GM21529 (cell line): Measurements from ENCODE around the gene ABLIM1.

Experiments
- ATAC-seq: cut with Tn5 transposase; IDR thresholded peaks from one replicate; pipeline ENCODE4 v1.9.1; 2021; ENCODE audit not compliant: unreplicated experiment

Gene ABLIM1

DNA sequence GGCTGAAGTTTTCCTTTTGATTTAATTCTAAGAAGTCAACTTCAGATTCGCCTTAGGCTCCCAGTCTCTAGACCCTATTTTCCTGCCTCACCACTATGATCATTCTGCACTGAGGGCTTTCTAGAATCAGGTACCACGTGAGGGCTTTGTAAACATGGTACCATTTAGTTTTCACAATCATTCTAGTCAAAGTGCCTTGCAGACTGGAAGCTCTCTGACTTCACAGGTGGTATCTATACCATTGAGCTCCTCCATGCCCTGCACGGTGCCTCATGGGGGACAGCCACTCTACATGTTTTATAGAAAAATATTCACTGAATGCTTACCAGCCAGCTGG is 106.5 kb downstream of the ABLIM1 start:
- ATAC-seq: no peak

DNA sequence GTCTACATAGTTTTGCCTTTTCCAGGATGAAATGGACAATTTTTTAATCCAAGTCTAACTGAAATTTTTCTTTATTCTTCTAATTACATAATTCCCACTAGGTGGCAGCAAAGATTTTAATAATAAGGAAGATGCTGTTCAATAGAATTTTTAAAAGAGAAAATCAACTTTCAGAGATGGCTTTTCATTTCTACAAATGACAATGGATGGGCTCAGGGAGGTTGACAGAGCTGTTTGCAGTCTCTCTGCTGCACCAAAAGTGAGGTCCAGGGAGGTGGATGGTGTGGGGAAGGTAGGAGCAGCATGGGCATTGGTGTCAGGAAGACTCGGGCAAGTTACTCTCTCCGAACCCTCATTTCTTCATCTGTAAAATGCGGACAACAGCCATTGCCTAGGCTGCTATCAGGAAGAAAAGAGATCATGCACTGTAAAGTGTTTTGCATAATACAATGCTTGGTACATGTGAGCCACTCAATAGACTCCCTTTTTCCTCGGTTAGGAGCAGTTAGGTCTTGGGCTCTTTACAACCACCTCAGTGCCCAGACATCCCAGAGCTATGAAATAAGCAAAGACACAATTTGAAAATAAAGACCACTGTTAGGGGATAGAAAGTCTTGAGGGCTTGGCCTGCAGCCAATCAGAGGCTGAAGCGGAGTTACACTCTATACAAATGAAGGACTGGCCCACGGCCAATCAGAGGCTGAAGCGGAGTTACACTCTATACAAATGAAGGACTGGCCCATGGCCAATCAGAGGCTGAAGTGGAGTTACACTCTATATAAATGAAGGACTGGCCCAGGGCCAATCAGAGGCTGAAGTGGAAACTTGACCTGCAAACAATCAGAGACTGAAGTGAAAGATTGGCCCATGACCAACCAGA is 107.1 kb downstream of the ABLIM1 start:
- no peak for ATAC-seq

DNA sequence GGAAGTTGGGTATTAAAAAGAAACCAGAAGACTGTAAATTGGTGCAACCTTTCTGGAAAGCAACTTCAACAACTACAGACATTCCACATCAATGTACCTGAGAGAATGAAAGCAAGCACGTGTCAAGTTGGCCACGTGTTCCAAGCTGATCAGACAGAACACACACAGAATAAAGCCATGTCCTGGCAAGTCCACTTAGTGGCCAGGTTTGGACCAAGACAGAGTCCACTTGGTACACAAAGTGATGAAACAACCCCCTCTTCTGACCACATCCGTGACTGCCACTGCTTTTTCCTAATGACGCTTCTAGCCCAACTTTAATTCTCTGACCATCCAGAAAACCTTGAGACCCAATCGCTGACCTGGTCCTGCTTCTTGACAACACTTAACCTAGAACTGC is 109.4 kb downstream of the ABLIM1 start:
- no peak for ATAC-seq

DNA sequence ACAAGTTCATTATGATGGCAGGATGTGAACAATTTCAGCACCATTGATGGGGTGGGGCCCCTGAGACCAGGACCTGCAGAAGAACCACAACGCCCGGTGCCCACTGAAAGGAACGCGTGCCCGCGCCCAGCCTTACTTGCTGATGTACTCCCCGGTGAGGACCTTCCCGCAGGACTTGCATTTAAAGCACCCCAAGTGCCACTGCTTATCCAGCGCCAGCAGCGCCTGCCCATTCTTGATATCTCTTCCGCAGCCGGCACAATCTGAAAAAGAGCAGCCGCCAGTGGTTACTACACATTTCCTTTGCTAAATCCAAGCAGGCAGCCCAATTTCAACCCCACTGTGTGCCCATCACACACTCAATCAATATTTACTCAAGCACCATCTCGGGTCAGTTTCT is 110.6 kb downstream of the ABLIM1 start:
- no peak for ATAC-seq

DNA sequence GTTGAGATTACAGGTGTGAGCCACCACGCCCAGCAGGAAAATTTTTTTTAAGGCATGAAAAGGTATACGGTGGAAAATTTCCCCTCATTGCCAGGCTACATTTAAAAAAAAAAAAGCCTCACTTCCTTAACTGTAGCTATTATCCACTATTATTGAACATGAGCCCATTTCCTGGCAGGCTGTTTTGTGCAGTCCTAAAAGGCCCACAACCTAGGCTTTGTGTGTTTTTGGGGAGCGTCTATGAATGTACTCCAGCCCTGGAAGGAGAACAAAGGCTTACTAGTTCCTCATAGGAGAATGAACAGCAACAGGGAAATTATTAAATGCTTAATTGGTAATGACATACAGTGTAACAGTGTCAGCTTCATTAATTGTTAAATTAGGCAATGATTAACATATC is 111.0 kb downstream of the ABLIM1 start:
- ATAC-seq: no peak

DNA sequence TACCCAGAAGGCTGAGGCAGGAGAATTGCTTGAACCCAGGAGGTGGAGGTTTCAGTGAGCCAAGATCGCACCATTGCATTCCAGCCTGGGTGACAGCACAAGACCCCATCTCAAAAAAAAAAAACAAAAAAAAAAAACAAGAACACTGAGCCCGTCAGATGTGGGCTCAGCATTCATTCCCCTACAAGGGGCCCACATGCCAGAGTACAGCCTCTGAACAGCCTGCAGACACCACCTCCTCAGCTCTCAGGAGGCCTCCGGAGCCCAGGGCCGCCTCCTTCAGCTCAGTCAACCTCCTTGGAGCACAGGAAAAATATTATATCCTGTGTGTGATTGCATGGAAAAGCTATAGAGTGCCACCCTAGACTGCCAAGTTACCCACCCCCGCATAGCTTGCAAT is 112.3 kb downstream of the ABLIM1 start:
- ATAC-seq: no peak

DNA sequence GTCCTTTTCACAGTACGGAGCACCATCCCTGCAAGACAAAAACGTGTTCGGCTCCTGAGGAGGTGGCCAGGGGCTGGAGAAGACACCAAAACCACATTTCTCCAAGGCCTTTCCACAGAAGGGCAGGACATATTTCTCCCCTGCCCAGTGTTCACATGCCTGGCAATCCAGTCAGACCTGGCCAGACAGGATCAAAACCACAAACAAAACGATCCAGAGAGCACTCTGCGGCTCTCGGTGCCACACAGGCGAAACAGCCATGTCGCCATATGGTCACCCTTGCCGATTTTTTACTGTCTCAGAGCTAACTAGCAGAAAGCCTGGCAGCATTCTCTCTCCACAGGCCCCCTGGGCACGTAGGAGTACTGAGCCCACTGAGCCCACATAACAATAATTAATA is 113.0 kb downstream of the ABLIM1 start:
- ATAC-seq: no peak

DNA sequence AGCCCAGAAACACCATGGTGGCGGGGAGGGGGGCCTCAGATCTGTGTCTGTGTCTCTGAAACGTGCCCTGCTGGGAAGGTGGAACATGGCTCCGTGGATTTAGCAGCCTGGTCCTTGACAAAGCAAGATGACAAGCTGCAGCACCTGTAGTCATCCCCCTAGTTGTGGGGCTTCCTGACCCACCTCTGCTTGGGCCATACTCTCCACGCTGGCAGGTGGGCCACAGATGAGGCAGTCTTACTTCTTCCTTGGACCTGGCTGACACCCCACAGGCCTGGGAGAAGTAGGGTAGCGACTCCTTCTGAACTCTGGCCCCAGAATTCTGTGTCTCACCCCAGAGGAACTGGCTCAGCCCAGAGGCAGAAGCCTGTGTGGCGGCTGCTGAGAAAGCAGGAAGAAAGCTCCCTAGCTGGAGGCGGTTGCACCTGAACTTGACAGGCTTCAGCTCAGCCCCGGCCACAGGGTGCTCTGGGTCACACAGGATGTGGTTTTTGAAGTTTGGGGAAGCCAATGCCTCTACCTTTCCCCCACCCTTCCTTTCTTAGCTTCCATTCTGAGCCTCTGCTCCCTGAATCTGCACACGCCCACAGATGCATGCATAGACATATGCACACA is 113.9 kb downstream of the ABLIM1 start:
- ATAC-seq: peak; percentile 98

DNA sequence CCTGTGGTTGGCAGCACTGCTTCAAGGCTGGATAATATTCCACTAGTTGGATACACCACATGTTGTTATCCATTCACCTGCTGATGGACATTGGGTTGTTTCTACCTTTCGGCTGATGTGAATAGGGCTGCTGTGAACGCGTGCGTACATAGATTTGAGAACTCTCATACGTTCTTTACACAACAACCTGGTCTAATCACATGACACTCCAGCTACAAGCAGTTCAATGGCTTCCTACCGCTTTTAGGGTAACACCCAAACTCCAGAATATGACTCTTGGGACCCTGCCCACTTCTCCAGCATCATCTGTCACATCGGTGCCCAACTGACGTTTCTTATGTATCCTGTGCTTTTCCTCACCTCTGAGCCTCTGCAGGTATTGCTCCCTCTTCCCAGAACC is 114.6 kb downstream of the ABLIM1 start:
- ATAC-seq: no peak

DNA sequence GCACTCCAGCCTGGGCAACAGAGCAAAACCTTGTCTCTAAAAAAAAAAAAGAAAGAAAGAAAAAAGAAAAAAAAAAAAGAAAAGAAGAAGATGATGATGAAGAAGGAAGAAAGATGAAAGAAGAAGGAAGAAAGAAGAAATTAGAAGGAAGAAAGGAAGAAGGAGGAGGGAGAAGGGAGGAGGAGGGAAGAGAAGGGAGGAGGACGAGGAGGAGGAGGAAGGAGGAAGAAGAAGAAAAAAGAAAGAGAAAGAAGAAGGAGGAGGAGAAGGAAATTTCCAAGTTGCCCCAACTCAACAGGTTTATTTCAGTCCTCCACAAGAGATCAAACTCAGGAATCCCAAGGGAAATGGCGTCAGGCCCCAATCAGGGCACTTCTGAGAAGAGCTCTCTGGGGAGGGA is 115.7 kb downstream of the ABLIM1 start:
- ATAC-seq: no peak

DNA sequence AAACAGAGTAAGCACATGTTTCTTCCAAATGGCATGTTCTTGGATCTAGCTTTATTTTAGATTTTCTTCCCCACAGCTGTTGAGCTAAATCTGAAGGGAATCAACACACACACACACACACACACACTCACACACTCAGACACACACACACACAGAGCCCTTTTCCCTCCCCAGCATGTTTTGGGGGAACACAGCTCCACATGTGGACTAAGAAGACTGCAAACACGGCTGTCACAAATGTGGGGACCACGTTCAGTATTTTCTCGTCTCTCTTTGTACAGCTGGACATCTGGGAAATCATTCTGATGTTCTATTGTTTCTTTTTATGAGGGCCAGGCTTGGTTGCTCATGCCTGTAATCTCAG is 116.3 kb downstream of the ABLIM1 start:
- no peak for ATAC-seq

DNA sequence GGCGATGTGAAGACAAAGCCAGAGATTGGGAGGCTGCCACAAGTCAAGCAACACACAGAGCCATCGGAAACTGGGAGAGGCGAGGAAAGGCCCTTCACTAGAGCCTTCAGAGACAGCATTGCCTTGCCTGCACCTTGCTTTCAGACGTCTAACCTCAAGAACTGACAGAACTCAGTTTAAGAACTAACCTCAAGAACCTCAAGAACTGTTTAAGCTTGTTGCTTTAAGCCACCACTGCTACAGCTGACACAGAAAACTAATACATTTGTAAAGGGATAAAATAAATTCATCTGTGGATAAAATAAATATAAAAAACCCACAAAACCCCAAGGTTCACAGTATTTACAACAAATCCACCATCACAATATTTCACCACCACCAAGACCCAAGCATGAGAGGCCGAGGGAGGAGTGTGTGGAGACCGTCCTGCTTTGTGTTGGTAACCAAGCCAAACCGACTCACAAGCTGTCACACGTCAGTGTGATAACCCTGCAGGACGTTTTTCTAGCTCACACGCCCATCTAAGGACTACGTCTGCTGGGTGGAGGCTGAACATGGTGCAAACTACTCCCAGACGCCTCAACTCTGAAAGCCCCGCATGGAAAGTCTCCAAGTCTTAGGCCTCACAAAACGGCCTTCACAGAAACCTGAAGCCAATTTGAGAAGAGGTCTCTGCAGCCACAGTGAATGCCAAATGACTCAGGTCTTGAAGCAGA is 116.8 kb downstream of the ABLIM1 start:
- no peak for ATAC-seq

DNA sequence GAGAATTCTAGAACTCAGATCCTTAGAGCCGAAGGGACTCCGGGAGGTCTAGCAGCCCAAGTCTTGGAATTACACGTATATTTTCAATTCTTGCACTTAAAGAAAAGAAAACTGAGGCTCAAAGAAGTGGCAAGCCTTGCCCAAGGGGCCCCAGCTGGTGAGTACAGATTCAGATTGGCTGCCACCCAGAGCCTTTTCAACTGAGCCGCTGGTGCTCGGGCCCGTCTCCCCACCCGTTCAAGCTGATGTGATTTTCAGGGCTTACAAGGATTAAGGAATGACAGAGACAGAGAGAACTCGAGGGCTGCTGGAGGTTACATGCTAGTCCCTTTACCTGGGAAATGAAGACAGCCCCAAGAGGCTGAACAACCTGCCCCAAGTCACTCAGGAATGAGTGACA is 117.8 kb downstream of the ABLIM1 start:
- ATAC-seq: no peak

DNA sequence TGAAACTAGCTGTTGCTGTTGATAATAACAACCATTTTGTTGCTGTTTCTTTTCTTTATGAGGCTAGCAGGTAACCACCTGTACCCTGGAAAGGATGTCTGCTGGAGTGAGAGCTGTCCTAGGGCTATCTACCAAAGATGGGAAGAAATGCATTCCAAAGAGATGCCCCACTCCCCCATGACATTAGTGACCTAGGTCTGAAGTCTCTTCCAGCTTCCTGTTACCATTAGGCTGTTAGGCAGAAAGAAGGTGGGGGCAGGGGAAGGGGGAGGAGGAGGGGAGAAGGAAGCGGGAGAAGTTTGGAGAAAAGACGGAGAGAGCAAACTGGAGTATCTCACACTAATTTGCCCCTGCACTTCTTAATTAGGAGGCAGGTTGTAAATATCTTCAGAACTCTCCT is 118.5 kb downstream of the ABLIM1 start:
- ATAC-seq: no peak

DNA sequence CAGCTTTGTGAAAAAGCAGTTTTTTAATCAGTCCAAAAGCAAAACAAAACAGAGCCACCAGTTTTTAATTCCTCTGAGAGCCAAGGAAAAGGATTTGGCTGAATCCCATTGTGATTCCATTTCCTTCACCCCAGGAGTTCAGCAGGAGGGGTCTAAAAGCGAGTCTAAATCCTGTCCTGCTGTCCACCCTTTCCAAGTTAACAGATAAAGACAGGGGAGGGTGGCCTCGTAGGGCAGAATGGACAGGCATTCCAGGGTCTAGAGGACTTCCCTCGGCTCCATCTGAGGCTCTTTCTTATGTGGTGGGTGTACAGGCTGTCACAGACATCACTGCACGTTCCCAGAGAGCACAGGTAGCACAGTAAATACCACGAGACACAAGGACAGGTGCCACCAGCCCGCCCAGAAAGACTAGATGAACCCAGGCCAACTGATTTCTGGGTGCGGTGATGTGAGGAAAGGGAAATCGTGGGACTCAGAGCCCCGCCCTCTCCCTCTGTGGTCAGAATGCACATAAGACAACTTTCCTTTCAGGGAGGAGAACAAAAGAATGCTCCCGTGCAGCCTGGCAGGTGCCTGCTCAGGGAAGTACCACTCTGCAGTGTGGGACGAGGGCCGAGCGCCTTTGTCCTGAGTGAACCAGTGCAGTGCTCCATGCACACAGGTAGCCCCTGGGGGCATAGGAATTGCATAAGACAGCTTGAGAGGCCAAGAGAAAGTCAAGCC is 119.7 kb downstream of the ABLIM1 start:
- ATAC-seq: peak; percentile 50

DNA sequence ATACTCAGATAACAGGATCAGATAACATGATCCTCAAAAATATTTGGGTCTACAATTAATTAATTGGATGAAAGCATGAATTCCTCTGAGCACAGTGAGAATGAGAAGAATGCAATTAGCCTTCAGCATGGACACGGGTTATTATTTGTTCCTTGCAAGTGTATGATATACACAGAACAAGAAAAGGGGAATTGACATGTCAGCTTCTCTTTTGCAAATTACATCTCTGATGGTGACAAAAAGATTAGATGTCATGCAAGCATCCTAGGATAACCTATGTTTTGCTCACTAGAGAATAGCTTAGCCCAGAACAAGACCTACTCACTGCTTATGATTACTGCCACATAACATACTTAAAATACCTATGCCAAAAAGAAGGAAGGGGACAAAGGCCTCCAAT is 120.3 kb downstream of the ABLIM1 start:
- no peak for ATAC-seq

DNA sequence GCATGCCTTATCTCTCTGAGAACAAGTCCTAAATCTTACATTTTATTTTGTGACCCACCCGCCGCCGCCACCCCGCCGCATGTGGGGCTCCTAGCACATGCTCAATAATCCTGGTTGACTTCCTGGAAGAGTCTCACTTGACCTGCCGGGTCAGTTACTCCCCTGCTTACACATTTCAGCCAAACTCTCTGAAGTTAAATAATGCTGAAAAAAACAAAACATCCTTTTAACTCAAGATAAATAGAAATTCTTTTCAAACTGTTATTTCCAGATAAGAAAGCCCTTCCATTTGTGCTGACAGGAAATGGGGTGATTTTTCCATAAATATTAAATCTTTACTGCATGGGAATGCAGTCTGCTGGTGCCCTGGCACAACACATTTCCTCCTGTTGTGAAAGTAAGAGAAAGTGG is 123.5 kb downstream of the ABLIM1 start:
- no peak for ATAC-seq

DNA sequence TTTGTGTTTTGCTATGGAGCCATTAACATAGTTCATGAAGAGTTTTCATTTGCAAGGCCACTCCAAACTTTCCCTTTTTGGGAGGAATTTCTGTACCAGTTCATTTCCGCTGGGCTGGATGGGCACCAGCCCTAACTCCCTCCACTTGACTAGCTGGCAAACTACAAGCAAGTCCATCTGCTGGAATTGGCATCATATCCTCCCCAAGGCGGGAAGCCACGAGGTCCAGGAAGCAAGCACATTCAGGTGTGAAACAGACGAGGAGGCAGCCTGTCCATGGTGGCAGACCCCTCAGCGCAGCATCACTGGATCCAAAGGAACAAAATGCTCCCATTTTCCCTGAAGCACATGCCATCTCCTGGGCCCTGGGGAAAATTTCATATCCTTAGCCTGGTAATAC is 125.8 kb downstream of the ABLIM1 start:
- no peak for ATAC-seq

DNA sequence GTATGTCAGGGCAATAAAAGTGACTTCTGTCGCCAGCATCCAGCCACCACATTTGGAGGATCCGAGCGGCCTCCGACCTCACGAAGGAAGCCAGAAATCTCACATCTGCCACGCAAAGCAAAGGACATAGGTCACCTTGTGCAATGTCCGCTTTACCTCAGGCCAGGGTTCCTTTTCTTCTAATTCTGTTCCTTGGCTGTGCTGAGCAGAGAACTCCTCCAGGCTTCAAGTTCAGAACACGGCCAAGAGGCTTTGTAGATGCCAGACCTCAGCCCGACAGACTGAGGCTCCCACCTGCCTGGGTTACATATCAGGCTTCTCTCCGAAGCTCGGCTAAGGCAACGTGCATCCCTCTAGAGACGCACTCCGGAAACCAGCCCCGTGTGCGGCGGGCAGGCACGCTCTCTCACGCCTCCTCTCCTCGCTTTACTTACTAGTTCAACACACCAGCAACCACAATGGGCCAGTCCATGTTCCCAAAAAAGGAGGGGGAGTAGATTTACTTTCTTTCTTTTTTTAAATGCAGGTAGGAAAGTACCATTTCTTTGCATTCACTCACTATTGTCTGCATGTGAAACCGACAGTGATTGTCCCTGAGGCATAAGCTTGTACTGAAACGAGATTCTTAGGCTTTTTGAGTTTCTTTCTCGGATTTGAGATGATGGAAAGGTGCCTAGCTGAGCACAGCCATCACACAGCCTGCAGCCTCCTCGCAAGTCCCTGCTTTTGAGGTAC is 131.4 kb downstream of the ABLIM1 start:
- ATAC-seq: peak; percentile 96

DNA sequence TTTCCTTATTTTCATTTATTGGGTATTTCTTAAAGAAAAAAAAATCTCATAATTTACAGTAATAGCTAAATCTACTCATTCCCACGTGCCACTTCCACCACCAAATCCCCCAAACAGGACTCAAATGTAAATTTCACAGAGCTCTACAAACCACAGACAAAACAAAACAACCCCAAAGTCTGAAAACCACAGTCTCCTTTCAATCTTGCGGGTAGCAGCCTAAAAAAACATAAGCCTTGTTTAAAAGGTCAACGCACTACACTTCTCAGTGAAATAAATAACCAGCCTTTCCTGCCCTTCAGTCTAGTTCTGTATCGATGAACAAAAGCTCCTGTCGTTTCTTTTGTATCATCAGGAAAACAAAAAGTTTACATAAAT is 132.0 kb downstream of the ABLIM1 start:
- ATAC-seq: peak; percentile 40

DNA sequence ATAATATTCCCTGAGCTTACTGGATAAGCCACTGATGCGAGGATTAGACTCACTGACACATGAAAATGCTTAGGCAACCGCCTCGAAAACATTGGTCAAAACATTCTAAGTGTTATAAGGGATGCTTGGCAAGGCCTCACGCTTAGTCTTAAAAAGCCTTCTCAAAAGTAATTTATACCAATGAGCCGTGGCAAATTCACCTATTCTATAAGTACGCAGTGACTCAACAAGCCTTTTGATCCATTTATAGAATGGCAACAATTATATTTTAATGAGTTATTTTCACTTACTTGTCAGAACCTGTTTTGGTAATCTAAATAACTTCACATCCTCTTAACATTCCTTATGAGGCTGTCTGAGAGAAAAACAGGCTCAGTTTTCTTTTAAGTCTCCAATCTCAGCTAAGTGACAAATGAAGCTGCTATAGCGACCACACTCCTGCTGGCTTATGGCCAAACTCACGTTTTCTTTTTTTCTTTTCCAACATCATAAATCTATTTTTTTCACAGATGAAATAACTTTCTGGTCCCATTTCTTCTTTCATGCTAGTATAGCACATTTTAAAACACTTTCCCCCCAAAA is 132.6 kb downstream of the ABLIM1 start:
- no peak for ATAC-seq
